ENCODE measurements around the gene MTOR. TPM values are rescaled to one million over a fixed set of nuclear protein-coding genes. Genes with fewer than 3 reads are reported as not detected.
"Not testable (repeated sequence)": the region's sequence is repeated elsewhere in the genome, so short reads cannot be mapped to it uniquely, and the experiment has no call there.

The MTOR gene
- total and polyA plus RNA-seq, 4 donors: 15.1 to 36.6 (median 26.9) TPM

- H3K4me1 ChIP-seq (ENCODE audit: control insufficient read depth in 5 of 5, insufficient read depth in 5 of 5, low read length in 5 of 5): no peaks in the 10 kb centered on the region
- WGBS, 2 donors: 98 to 100% methylated on average over 2 of the region's 2 CpGs
- no peak for TF ChIP-seq CTCF (IDR thresholded peaks at IDR 0.05; ENCODE audit: control extremely low read depth, extremely low read depth)
- no peak overlapping the region for H3K27ac ChIP-seq (ENCODE audit: low read depth in 1 of 2, low read length in 1 of 2)
- H3K4me3 ChIP-seq: no peak overlapping the region
- DNase-seq (no peak), ATAC-seq (ENCODE audit: insufficient read depth, low FRiP score) (no peak)
- no peaks in the 10 kb centered on the region for H3K27me3 ChIP-seq (ENCODE audit: control insufficient read depth in 3 of 3, insufficient read depth in 3 of 3, low read length in 2 of 3)
- no peaks in the 10 kb centered on the region for H3K9me3 ChIP-seq (ENCODE audit: control insufficient read depth in 4 of 4, insufficient read depth in 3 of 4, low read length in 3 of 4)
- H3K36me3 ChIP-seq (ENCODE audit: control insufficient read depth in 4 of 4, insufficient read depth in 4 of 4, low read length in 4 of 4): peaks cover 41 to 55% (median 52%) of the 10 kb centered on the region in 4 donors
- no peak overlapping the region for H3K9ac ChIP-seq (ENCODE audit: insufficient read depth in 1 of 2, low read length in 2 of 2)
Observed at GRCh38 chr1:11078631-11079030, 183.7 kb downstream of the MTOR start.

- not testable (repeated sequence) for H3K9me3 ChIP-seq (ENCODE audit: control insufficient read depth in 4 of 4, insufficient read depth in 3 of 4, low read length in 3 of 4); ATAC-seq (ENCODE audit: insufficient read depth, low FRiP score); H3K4me1 ChIP-seq (ENCODE audit: control insufficient read depth in 5 of 5, insufficient read depth in 5 of 5, low read length in 5 of 5); H3K9ac ChIP-seq (ENCODE audit: insufficient read depth in 1 of 2, low read length in 2 of 2); H3K27me3 ChIP-seq (ENCODE audit: control insufficient read depth in 3 of 3, insufficient read depth in 3 of 3, low read length in 2 of 3); H3K27ac ChIP-seq (ENCODE audit: low read depth in 1 of 2, low read length in 1 of 2); DNase-seq; H3K4me3 ChIP-seq
- H3K36me3 ChIP-seq (ENCODE audit: control insufficient read depth in 4 of 4, insufficient read depth in 4 of 4, low read length in 4 of 4): peaks cover 34 to 69% (median 58%) of the 10 kb centered on the region in 4 donors
- WGBS, 2 donors: 93 to 94% methylated on average over 7 of the region's 7 CpGs
Observed at GRCh38 chr1:11073398-11073797, 189.0 kb downstream of the MTOR start.

- 70 to 72% methylated on average over 13 of the region's 13 CpGs for WGBS, 2 donors
- TF ChIP-seq CTCF (IDR thresholded peaks at IDR 0.05; ENCODE audit: control extremely low read depth, extremely low read depth): no peak
- H3K9me3 ChIP-seq (ENCODE audit: control insufficient read depth in 4 of 4, insufficient read depth in 3 of 4, low read length in 3 of 4): no peaks in the 10 kb centered on the region
- no peak overlapping the region for H3K4me3 ChIP-seq
- H3K36me3 ChIP-seq (ENCODE audit: control insufficient read depth in 4 of 4, insufficient read depth in 4 of 4, low read length in 4 of 4): peaks cover 44 to 73% (median 58%) of the 10 kb centered on the region in 4 donors
- ATAC-seq (ENCODE audit: insufficient read depth, low FRiP score): no peak
- no peak overlapping the region for H3K9ac ChIP-seq (ENCODE audit: insufficient read depth in 1 of 2, low read length in 2 of 2)
- H3K27me3 ChIP-seq (ENCODE audit: control insufficient read depth in 3 of 3, insufficient read depth in 3 of 3, low read length in 2 of 3): no peaks in the 10 kb centered on the region
- DNase-seq: no peak
- peaks cover 0 to 10% (median 0%) of the 10 kb centered on the region in 5 donors for H3K4me1 ChIP-seq (ENCODE audit: control insufficient read depth in 5 of 5, insufficient read depth in 5 of 5, low read length in 5 of 5)
- H3K27ac ChIP-seq (ENCODE audit: low read depth in 1 of 2, low read length in 1 of 2): no peak overlapping the region
Observed at GRCh38 chr1:11072216-11072917, 190.0 kb downstream of the MTOR start.

GRCh38 chr1:11071463-11072215 is 190.7 kb downstream of the MTOR start:
- peaks cover 0 to 10% (median 0%) of the 10 kb centered on the region in 5 donors for H3K4me1 ChIP-seq (ENCODE audit: control insufficient read depth in 5 of 5, insufficient read depth in 5 of 5, low read length in 5 of 5)
- DNase-seq (peak in 1 of 3 donors; percentile 33), ATAC-seq (ENCODE audit: insufficient read depth, low FRiP score) (no peak)
- no peak for TF ChIP-seq CTCF (IDR thresholded peaks at IDR 0.05; ENCODE audit: control extremely low read depth, extremely low read depth)
- no peak overlapping the region for H3K27ac ChIP-seq (ENCODE audit: low read depth in 1 of 2, low read length in 1 of 2)
- H3K27me3 ChIP-seq (ENCODE audit: control insufficient read depth in 3 of 3, insufficient read depth in 3 of 3, low read length in 2 of 3): no peaks in the 10 kb centered on the region
- 74 to 86% methylated on average over 15 of the region's 15 CpGs for WGBS, 2 donors
- no peak overlapping the region for H3K9ac ChIP-seq (ENCODE audit: insufficient read depth in 1 of 2, low read length in 2 of 2)
- no peaks in the 10 kb centered on the region for H3K9me3 ChIP-seq (ENCODE audit: control insufficient read depth in 4 of 4, insufficient read depth in 3 of 4, low read length in 3 of 4)
- no peak overlapping the region for H3K4me3 ChIP-seq
- H3K36me3 ChIP-seq (ENCODE audit: control insufficient read depth in 4 of 4, insufficient read depth in 4 of 4, low read length in 4 of 4): peaks cover 45 to 67% (median 57%) of the 10 kb centered on the region in 4 donors

All from lung (tissue), 12 donors.